Spinal cord (tissue), 10 donors: ENCODE results near the gene MED26. TPM values are rescaled to one million over a fixed set of nuclear protein-coding genes. Genes with fewer than 3 reads are reported as not detected.

Source experiments
- DNase-seq, 6 donors: peaks; one replicate each; pipeline versions ENCODE4 v3.0.0 to v3.0.0-alpha.2; 2013 to 2015; ENCODE audit warnings: low spot score in 6 of 6, low read depth in 4 of 6
- H3K27ac ChIP-seq: one replicate; pipeline ENCODE4 v1.5.1; 2013; ENCODE audit warnings: low read depth, low read length, control low read depth
- H3K27me3 ChIP-seq: one replicate; pipeline ENCODE4 v1.6.1; 2013; ENCODE audit warnings: low read length; ENCODE audit not compliant: control insufficient read depth, insufficient read depth
- H3K36me3 ChIP-seq: one replicate; pipeline ENCODE4 v1.6.1; 2013; ENCODE audit warnings: low read length; ENCODE audit not compliant: control insufficient read depth, insufficient read depth
- H3K4me1 ChIP-seq: one replicate; pipeline ENCODE4 v1.6.1; 2013; ENCODE audit warnings: low read length; ENCODE audit not compliant: control insufficient read depth, insufficient read depth
- H3K4me3 ChIP-seq: one replicate; pipeline ENCODE4 v1.5.1; 2013; ENCODE audit warnings: low read depth, low read length, control low read depth
- H3K9me3 ChIP-seq: one replicate; pipeline ENCODE4 v1.6.1; 2013; ENCODE audit warnings: low read length; ENCODE audit not compliant: control insufficient read depth, insufficient read depth
- WGBS: methylation state at CpG from one replicate; pipeline ENCODE4 v1.1.5; 2013; ENCODE audit warnings: missing lambda C conversion rate; ENCODE audit not compliant: insufficient coverage; 5-methylcytosine and 5-hydroxymethylcytosine counted together
- polyA plus RNA-seq, 2 donors: library from polyadenylated mRNA; unstranded; fragments of 120-200 nt; gene quantifications; one replicate each; pipeline ENCODE4 v1.2.1, GENCODE V29; 2013; ENCODE audit not compliant: insufficient read length in 2 of 2
- total RNA-seq, 2 donors: library from RNA; depleted of rRNA in 1 of 2; stranded (reverse); fragments of 120-200 nt in 1 of 2; fragments of >200 nt in 1 of 2; gene quantifications; one replicate each; pipeline versions ENCODE4 v1.2.3 to v1.2.4, GENCODE V29; 2013 to 2014
- donor health status: healthy.

Gene MED26
- total and polyA plus RNA-seq, 4 donors = 4.0 to 9.2 (median 8.1) TPM

- Histone ChIP-seq H3K9me3 (no peaks in the 10 kb centered on the region), H3K4me3 (peak overlapping the region; percentile 74), H3K27ac (no peak overlapping the region), H3K4me1 (peaks cover 21% of the 10 kb centered on the region), H3K36me3 (peaks cover 26% of the 10 kb centered on the region), H3K27me3 (no peaks in the 10 kb centered on the region)
- WGBS = 0% methylated on average over 38 of the region's 38 CpGs
- DNase-seq = no peak
Measured at GRCh38 chr19:16627928-16628182, 149 bp downstream of the MED26 start.

- WGBS = under 1% methylated on average over 45 of the region's 52 CpGs
- peak overlapping the region; percentile 74 for H3K4me3 ChIP-seq
- H3K27me3 ChIP-seq = no peaks in the 10 kb centered on the region
- peaks cover 23% of the 10 kb centered on the region for H3K36me3 ChIP-seq
- peak in 1 of 6 donors; percentile 11 for DNase-seq
- peaks cover 21% of the 10 kb centered on the region for H3K4me1 ChIP-seq
- no peaks in the 10 kb centered on the region for H3K9me3 ChIP-seq
- H3K27ac ChIP-seq = peak overlapping the region; percentile 69
Measured at GRCh38 chr19:16627193-16627927, 644 bp downstream of the MED26 start.

- Histone ChIP-seq H3K9me3 (no peaks in the 10 kb centered on the region), H3K4me1 (peaks cover 21% of the 10 kb centered on the region), H3K27me3 (no peaks in the 10 kb centered on the region), H3K27ac (peak overlapping the region; percentile 69), H3K4me3 (peak overlapping the region; percentile 74), H3K36me3 (peaks cover 23% of the 10 kb centered on the region)
- DNase-seq = no peak
- 0% methylated on average over 2 of the region's 12 CpGs for WGBS
Measured at GRCh38 chr19:16626796-16627192, 1.2 kb downstream of the MED26 start.

GRCh38 chr19:16625163-16625958 lies 2.6 kb downstream of the MED26 start:
- no peaks in the 10 kb centered on the region for H3K27me3 ChIP-seq
- DNase-seq = no peak
- peaks cover 15% of the 10 kb centered on the region for H3K36me3 ChIP-seq
- 82% methylated on average over 9 of the region's 16 CpGs for WGBS
- no peaks in the 10 kb centered on the region for H3K9me3 ChIP-seq
- H3K4me3 ChIP-seq = no peak overlapping the region
- peaks cover 21% of the 10 kb centered on the region for H3K4me1 ChIP-seq
- H3K27ac ChIP-seq = no peak overlapping the region

- no peaks in the 10 kb centered on the region for H3K9me3 ChIP-seq
- H3K4me1 ChIP-seq = peaks cover 31% of the 10 kb centered on the region
- WGBS = 87% methylated on average over 10 of the region's 10 CpGs
Measured at GRCh38 chr19:16624236-16624635, 3.8 kb downstream of the MED26 start.

GRCh38 chr19:16623576-16623975 lies 4.4 kb downstream of the MED26 start:
- Histone ChIP-seq H3K27me3 (no peaks in the 10 kb centered on the region), H3K4me3 (no peak overlapping the region), H3K36me3 (peaks cover 11% of the 10 kb centered on the region), H3K27ac (no peak overlapping the region), H3K9me3 (no peaks in the 10 kb centered on the region), H3K4me1 (peaks cover 26% of the 10 kb centered on the region)
- DNase-seq = no peak
- WGBS = 88% methylated on average over 1 of the region's 6 CpGs

More at GRCh38 chr19:16624236-16624635, 3.8 kb downstream of the MED26 start:
- no peak for DNase-seq
- H3K27me3 ChIP-seq = no peaks in the 10 kb centered on the region
- peaks cover 11% of the 10 kb centered on the region for H3K36me3 ChIP-seq
- H3K27ac ChIP-seq = no peak overlapping the region
- H3K4me3 ChIP-seq = no peak overlapping the region

- H3K4me1 ChIP-seq = peaks cover 26% of the 10 kb centered on the region
- no peak overlapping the region for H3K27ac ChIP-seq
- peaks cover 13% of the 10 kb centered on the region for H3K36me3 ChIP-seq
- no peak overlapping the region for H3K4me3 ChIP-seq
- H3K9me3 ChIP-seq = no peaks in the 10 kb centered on the region
- WGBS = no CpG with 5 or more reads among the region's 2 CpGs
- H3K27me3 ChIP-seq = no peaks in the 10 kb centered on the region
- DNase-seq = no peak
Measured at GRCh38 chr19:16623066-16623465, 4.9 kb downstream of the MED26 start.

- Histone ChIP-seq H3K27me3 (no peaks in the 10 kb centered on the region), H3K27ac (no peak overlapping the region), H3K4me1 (peaks cover 16% of the 10 kb centered on the region), H3K36me3 (peaks cover 14% of the 10 kb centered on the region), H3K9me3 (no peaks in the 10 kb centered on the region), H3K4me3 (no peak overlapping the region)
- DNase-seq = no peak
- WGBS = 78% methylated on average over 6 of the region's 7 CpGs
Measured at GRCh38 chr19:16621165-16621800, 6.7 kb downstream of the MED26 start.

GRCh38 chr19:16620584-16620983 lies 7.4 kb downstream of the MED26 start:
- peaks cover 14% of the 10 kb centered on the region for H3K36me3 ChIP-seq
- WGBS = no CpG with 5 or more reads among the region's 3 CpGs
- H3K27ac ChIP-seq = no peak overlapping the region
- H3K9me3 ChIP-seq = no peaks in the 10 kb centered on the region
- no peaks in the 10 kb centered on the region for H3K27me3 ChIP-seq
- no peak overlapping the region for H3K4me3 ChIP-seq
- peaks cover 16% of the 10 kb centered on the region for H3K4me1 ChIP-seq
- DNase-seq = no peak
